Measurements from ENCODE around the gene SETD1A. TPM values are rescaled to one million over a fixed set of nuclear protein-coding genes. Genes with fewer than 3 reads are reported as not detected.
A peak's percentile ranks its signal among the peaks of the same experiment; 100 is the strongest.

Gene SETD1A
- total RNA-seq, 3 donors from 2014 or later = 13.4 to 24.7 (median 13.7) TPM

DNA sequence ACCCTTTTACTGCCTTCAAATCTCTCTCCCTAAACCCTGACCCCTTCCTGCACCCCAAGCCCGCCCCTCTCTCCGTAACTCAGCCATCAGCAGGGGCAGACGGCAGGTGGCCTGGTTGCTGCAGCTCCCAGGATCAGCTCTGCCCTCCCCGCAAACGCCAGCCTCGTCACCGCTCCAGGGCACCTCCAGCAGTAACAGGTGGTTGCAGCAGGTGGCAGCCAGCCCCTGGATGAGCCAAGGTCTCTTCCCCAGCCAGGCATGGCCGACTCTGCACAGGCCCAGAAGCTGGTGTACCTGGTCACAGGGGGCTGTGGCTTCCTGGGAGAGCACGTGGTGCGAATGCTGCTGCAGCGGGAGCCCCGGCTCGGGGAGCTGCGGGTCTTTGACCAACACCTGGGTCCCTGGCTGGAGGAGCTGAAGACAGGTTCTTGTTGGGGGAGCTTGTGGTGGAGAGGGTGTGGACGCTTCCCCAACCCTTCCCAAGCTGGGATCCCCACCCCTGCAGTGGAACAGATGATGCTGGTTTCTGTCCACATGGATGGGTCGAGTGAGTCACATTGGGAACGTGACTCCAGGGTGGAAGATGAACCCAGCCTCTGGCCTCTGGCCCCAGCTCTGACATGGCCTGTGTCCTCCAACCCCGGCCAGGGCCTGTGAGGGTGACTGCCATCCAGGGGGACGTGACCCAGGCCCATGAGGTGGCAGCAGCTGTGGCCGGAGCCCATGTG lies 28.0 kb downstream of the SETD1A start:
- ATAC-seq = peak; percentile 92
- Histone ChIP-seq H3K4me1 (ENCODE audit: low read depth) (peaks cover 4% of the 10 kb centered on the region), H3K9me3 (no peaks in the 10 kb centered on the region), H3K36me3 (ENCODE audit: low read depth) (no peaks in the 10 kb centered on the region), H3K4me3 (no peak overlapping the region)
- DNase-seq = peak; percentile 78 to 85 (median 84)
- TF ChIP-seq, protein P1, sequence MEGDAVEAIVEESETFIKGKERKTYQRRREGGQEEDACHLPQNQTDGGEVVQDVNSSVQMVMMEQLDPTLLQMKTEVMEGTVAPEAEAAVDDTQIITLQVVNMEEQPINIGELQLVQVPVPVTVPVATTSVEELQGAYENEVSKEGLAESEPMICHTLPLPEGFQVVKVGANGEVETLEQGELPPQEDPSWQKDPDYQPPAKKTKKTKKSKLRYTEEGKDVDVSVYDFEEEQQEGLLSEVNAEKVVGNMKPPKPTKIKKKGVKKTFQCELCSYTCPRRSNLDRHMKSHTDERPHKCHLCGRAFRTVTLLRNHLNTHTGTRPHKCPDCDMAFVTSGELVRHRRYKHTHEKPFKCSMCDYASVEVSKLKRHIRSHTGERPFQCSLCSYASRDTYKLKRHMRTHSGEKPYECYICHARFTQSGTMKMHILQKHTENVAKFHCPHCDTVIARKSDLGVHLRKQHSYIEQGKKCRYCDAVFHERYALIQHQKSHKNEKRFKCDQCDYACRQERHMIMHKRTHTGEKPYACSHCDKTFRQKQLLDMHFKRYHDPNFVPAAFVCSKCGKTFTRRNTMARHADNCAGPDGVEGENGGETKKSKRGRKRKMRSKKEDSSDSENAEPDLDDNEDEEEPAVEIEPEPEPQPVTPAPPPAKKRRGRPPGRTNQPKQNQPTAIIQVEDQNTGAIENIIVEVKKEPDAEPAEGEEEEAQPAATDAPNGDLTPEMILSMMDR (IDR thresholded peaks at IDR 0.05) = no peak
- intact Hi-C loops (cut with DNase I, micrococcal nuclease) = loop anchor here (5.0 to 10.0 kb wide), 6 partner anchors 49 to 879 kb away; partner anchors contain the start of genes ZNF843 (in 2 of the 2), STX4 (in 1 of the 2), ZNF646 (in 1 of the 2) and ZNF668 (in 1 of the 2)

DNA sequence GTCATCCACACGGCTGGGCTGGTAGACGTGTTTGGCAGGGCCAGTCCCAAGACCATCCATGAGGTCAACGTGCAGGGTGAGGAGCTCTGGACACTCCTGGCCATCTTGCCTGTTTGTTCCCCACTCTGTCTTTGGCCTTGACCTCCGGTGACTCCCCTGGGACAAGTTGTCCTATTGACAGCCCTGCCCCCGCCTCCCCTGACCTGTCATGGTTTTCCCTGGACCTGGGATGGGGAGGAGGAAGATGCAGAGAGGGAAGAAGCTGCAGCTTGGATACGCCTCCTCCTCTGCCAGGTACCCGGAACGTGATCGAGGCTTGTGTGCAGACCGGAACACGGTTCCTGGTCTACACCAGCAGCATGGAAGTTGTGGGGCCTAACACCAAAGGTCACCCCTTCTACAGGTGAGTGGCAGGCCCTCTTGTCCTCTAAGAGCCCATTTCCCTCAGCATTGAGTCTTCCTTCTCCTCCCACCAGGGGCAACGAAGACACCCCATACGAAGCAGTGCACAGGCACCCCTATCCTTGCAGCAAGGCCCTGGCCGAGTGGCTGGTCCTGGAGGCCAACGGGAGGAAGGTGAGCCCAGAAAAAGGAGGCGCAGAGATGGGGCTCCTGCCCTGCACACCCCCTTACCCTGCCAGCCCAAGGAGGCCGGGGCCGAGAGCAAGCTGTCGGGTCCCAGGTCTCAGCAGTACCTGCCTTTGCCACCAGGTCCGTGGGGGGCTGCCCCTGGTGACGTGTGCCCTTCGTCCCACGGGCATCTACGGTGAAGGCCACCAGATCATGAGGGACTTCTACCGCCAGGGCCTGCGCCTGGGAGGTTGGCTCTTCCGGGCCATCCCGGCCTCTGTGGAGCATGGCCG lies 28.8 kb downstream of the SETD1A start:
- peaks cover 4% of the 10 kb centered on the region for H3K4me1 ChIP-seq (ENCODE audit: low read depth)
- no peaks in the 10 kb centered on the region for H3K36me3 ChIP-seq (ENCODE audit: low read depth)
- no peak overlapping the region for H3K4me3 ChIP-seq
- ATAC-seq (no peak), DNase-seq (peak in 1 of 3 donors; percentile 13)
- TF ChIP-seq, protein P1 (IDR thresholded peaks at IDR 0.05) = no peak
- H3K9me3 ChIP-seq = no peaks in the 10 kb centered on the region
- intact Hi-C loops (cut with DNase I, micrococcal nuclease) = loop anchor here (5.0 to 10.0 kb wide), 6 partner anchors 48 to 878 kb away; partner anchors contain the start of genes ZNF843 (in 2 of the 2), STX4 (in 1 of the 2), ZNF646 (in 1 of the 2) and ZNF668 (in 1 of the 2)

DNA sequence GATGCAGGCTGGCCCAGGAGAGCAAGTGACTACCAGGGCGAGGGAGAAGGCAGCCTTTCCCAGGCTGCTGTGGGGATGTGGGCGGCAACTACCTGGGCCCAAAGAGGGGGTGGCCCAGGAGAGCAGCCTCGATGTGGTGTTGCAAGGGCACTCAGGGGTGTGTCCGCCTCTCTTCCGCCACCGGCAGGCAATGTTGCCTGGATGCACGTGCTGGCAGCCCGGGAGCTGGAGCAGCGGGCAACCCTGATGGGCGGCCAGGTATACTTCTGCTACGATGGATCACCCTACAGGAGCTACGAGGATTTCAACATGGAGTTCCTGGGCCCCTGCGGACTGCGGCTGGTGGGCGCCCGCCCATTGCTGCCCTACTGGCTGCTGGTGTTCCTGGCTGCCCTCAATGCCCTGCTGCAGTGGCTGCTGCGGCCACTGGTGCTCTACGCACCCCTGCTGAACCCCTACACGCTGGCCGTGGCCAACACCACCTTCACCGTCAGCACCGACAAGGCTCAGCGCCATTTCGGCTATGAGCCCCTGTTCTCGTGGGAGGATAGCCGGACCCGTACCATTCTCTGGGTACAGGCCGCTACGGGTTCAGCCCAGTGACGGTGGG lies 30.1 kb downstream of the SETD1A start:
- Histone ChIP-seq H3K9me3 (no peaks in the 10 kb centered on the region), H3K36me3 (ENCODE audit: low read depth) (no peaks in the 10 kb centered on the region), H3K4me1 (ENCODE audit: low read depth) (peaks cover 4% of the 10 kb centered on the region), H3K4me3 (no peak overlapping the region)
- DNase-seq = no peak
- intact Hi-C loops (cut with DNase I, micrococcal nuclease) = loop anchor here (5.0 to 10.0 kb wide), 6 partner anchors 47 to 877 kb away; partner anchors contain the start of genes ZNF843 (in 2 of the 2), STX4 (in 1 of the 2), ZNF646 (in 1 of the 2) and ZNF668 (in 1 of the 2)
- no peak for ATAC-seq
- TF ChIP-seq, protein P1 (IDR thresholded peaks at IDR 0.05) = no peak

DNA sequence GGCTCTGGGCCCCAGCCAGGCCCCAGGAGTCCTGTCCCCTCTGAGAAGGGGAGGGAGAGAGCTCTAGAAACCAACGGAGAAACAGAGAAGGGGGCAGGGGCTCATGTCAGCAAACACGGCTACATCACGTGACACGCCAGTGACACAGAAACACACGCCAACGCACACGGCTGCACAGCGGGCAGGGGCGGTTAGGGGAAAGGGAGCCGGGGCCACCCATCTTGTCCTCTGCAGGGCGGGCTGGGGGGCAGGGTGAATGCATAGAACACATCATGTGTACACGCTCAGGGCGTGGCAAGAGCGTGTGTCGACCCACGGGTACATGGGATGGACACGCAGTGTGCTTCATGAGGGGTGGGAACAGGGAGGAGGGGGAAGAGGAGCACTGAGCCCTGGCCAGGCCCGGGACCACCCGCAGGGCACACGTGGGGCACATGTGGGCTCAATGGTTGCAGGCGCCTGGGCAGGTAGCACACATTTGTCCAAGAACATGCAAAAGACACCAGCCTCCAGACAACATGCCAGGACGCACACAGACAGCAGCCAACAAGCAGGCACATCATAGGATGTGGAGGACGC lies 32.0 kb downstream of the SETD1A start:
- Histone ChIP-seq H3K4me3 (no peak overlapping the region), H3K9me3 (no peaks in the 10 kb centered on the region), H3K4me1 (ENCODE audit: low read depth) (peaks cover 4% of the 10 kb centered on the region), H3K36me3 (ENCODE audit: low read depth) (no peaks in the 10 kb centered on the region)
- intact Hi-C loops (cut with DNase I, micrococcal nuclease) = loop anchor here (5.0 to 10.0 kb wide), 6 partner anchors 45 to 875 kb away; partner anchors contain the start of genes ZNF843 (in 2 of the 2), STX4 (in 1 of the 2), ZNF646 (in 1 of the 2) and ZNF668 (in 1 of the 2)
- no peak for DNase-seq
- TF ChIP-seq, protein P1 (IDR thresholded peaks at IDR 0.05) = no peak
- no peak for ATAC-seq

DNA sequence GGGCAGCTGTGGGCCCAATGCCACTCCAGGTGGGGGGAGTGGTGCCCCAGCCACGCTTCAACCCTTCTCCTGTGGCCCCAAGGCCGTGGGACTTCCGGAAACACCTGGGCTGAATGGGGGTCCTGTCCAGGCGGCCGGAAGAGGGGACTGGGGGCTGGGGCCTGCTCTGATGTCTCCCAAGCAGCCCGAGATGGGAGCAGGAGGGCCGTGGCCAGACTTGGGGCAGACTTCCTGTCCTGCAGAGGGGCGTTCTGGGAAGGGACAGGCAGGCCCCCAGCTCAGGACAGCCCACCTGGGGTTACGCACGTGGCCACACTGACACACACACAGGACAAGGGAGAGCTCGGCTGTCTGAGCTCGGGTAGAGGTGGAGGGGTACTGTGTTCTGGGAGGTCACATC lies 32.6 kb downstream of the SETD1A start:
- Histone ChIP-seq H3K9me3 (no peaks in the 10 kb centered on the region), H3K4me1 (ENCODE audit: low read depth) (peaks cover 4% of the 10 kb centered on the region), H3K36me3 (ENCODE audit: low read depth) (no peaks in the 10 kb centered on the region), H3K4me3 (no peak overlapping the region)
- intact Hi-C loops (cut with DNase I, micrococcal nuclease) = no loop called here
- TF ChIP-seq, protein P1 (IDR thresholded peaks at IDR 0.05) = no peak
- ATAC-seq (no peak), DNase-seq (no peak)
